MM.1S (cell line): ENCODE data around the gene TRIB2.
"Not testable (repeated sequence)": the region's sequence is repeated elsewhere in the genome, so short reads cannot be mapped to it uniquely, and the experiment has no call there.

Source experiments
- DNase-seq: peaks from one replicate; pipeline ENCODE4 v3.0.0-alpha.2; 2015
- H2AFZ ChIP-seq: fragments of 300-600 bp; sonication (generic); 2 replicates; pipeline ENCODE4 v1.6.0; 2016; ENCODE audit warnings: antibody characterized with exemption, low read length
- H3F3A ChIP-seq: fragments of 300-600 bp; sonication (generic); 2 replicates; pipeline ENCODE4 v1.6.1; 2016; ENCODE audit warnings: mild to moderate bottlenecking, antibody characterized with exemption, low read length, moderate library complexity, mixed read lengths; ENCODE audit not compliant: insufficient read depth
- H3K27ac ChIP-seq: fragments of 300-600 bp; sonication (generic); 2 replicates; pipeline ENCODE4 v1.5.1; 2016; ENCODE audit warnings: mild to moderate bottlenecking, low read length
- H3K27me3 ChIP-seq: fragments of 300-600 bp; sonication (generic); replicated peaks from 2 replicates; pipeline ENCODE4 v1.6.0; 2016; ENCODE audit warnings: low read length; ENCODE audit not compliant: insufficient read depth
- H3K36me3 ChIP-seq: fragments of 300-600 bp; sonication (generic); replicated peaks from 2 replicates; pipeline ENCODE4 v1.6.1; 2016; ENCODE audit warnings: mild to moderate bottlenecking, low read length, mixed read lengths; ENCODE audit not compliant: insufficient read depth
- H3K4me1 ChIP-seq: fragments of 300-600 bp; sonication (generic); 2 replicates; pipeline ENCODE4 v1.6.1; 2016; ENCODE audit warnings: low read length, mixed read lengths
- H3K4me2 ChIP-seq: fragments of 300-600 bp; sonication (generic); 2 replicates; pipeline ENCODE4 v1.6.0; 2016; ENCODE audit warnings: low read depth, low read length
- H3K4me3 ChIP-seq: fragments of 300-600 bp; sonication (generic); 2 replicates; pipeline ENCODE4 v1.5.1; 2016; ENCODE audit warnings: low read length, mixed read lengths
- H3K79me2 ChIP-seq: fragments of 300-600 bp; sonication (generic); 2 replicates; pipeline ENCODE4 v1.6.1; 2016; ENCODE audit warnings: mixed run types, low read length, mixed read lengths
- H3K9ac ChIP-seq: fragments of 300-600 bp; sonication (generic); 2 replicates; pipeline ENCODE4 v1.6.1; 2016; ENCODE audit warnings: low read length, mixed read lengths
- H3K9me2 ChIP-seq: fragments of 300-600 bp; sonication (generic); replicated peaks from 2 replicates; pipeline ENCODE4 v1.6.1; 2016; ENCODE audit warnings: mild to moderate bottlenecking, low read length, mixed read lengths; ENCODE audit not compliant: insufficient read depth
- H3K9me3 ChIP-seq: fragments of 300-600 bp; sonication (generic); replicated peaks from 2 replicates; pipeline ENCODE4 v1.6.1; 2016; ENCODE audit warnings: mild to moderate bottlenecking, low read length, mixed read lengths; ENCODE audit not compliant: insufficient read depth
- H4K20me1 ChIP-seq: fragments of 300-600 bp; sonication (generic); 2 replicates; pipeline ENCODE4 v1.6.1; 2016; ENCODE audit warnings: mild to moderate bottlenecking, low read length, moderate library complexity, mixed read lengths; ENCODE audit not compliant: insufficient read depth
- EZH2 ChIP-seq: fragments of 300-600 bp; sonication (generic); optimal IDR thresholded peaks from 2 replicates; pipeline ENCODE3; 2017; ENCODE audit warnings: low read depth, mild to moderate bottlenecking, antibody characterized with exemption, low read length, mixed read lengths
- EZH2phosphoT487 ChIP-seq: fragments of 300-600 bp; sonication (generic); IDR thresholded peaks from 2 replicates; pipeline ENCODE4 v1.6.1; 2018; ENCODE audit warnings: antibody characterized with exemption, low read length
- TF ChIP-seq, protein P1 (sequence below): fragments of 300-600 bp; sonication (generic); IDR thresholded peaks from 2 replicates; pipeline ENCODE4 v1.5.1; 2016; ENCODE audit warnings: antibody characterized with exemption, low read length, mixed read lengths

Gene TRIB2

DNA sequence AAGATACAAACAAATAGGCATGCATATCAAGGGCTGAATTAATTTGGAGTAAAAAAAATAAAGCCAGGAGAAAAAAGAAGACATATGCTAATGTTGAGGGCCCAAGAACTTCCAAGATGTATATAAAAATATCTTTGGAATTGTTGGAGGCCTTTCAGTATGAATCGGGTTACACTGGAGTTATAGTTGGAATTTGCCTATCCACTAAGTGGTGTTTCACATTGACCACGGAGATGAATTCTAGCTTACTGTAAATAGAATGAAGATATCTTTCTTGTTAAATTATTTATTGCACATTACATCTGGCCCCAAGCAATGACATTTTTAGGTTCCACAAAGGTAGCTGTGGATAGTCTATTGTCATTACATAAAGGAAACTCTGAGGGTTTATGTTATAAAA, 38.5 kb upstream of the TRIB2 start:
- no peak overlapping the region for H3K27ac ChIP-seq
- no peaks in the 10 kb centered on the region for H3K4me1 ChIP-seq
- no peak overlapping the region for H3K4me2 ChIP-seq
- no peak overlapping the region for H3K4me3 ChIP-seq
- H3K36me3 ChIP-seq, result no peaks in the 10 kb centered on the region
- H4K20me1 ChIP-seq, result no peaks in the 10 kb centered on the region
- no peaks in the 10 kb centered on the region for H3K9me3 ChIP-seq
- TF ChIP-seq EZH2 (no peak), EZH2phosphoT487 (no peak)
- TF ChIP-seq, protein P1, sequence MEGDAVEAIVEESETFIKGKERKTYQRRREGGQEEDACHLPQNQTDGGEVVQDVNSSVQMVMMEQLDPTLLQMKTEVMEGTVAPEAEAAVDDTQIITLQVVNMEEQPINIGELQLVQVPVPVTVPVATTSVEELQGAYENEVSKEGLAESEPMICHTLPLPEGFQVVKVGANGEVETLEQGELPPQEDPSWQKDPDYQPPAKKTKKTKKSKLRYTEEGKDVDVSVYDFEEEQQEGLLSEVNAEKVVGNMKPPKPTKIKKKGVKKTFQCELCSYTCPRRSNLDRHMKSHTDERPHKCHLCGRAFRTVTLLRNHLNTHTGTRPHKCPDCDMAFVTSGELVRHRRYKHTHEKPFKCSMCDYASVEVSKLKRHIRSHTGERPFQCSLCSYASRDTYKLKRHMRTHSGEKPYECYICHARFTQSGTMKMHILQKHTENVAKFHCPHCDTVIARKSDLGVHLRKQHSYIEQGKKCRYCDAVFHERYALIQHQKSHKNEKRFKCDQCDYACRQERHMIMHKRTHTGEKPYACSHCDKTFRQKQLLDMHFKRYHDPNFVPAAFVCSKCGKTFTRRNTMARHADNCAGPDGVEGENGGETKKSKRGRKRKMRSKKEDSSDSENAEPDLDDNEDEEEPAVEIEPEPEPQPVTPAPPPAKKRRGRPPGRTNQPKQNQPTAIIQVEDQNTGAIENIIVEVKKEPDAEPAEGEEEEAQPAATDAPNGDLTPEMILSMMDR, result no peak
- H3K79me2 ChIP-seq, result no peaks in the 10 kb centered on the region
- no peak overlapping the region for H3K9ac ChIP-seq
- no peak for DNase-seq
- no peaks in the 10 kb centered on the region for H3F3A ChIP-seq
- no peaks in the 10 kb centered on the region for H3K9me2 ChIP-seq
- no peak overlapping the region for H2AFZ ChIP-seq
- no peaks in the 10 kb centered on the region for H3K27me3 ChIP-seq

- no peaks in the 10 kb centered on the region for H3K36me3 ChIP-seq
- H2AFZ ChIP-seq, result no peak overlapping the region
- H3K27ac ChIP-seq, result no peak overlapping the region
- H4K20me1 ChIP-seq, result no peaks in the 10 kb centered on the region
- no peak for DNase-seq
- H3K79me2 ChIP-seq, result no peaks in the 10 kb centered on the region
- no peak for TF ChIP-seq EZH2
- TF ChIP-seq EZH2phosphoT487, result no peak
- TF ChIP-seq, protein P1, result no peak
- H3K4me3 ChIP-seq, result no peak overlapping the region
- H3K9me2 ChIP-seq, result no peaks in the 10 kb centered on the region
- no peak overlapping the region for H3K4me2 ChIP-seq
- H3F3A ChIP-seq, result no peaks in the 10 kb centered on the region
- H3K27me3 ChIP-seq, result no peaks in the 10 kb centered on the region
- no peak overlapping the region for H3K9ac ChIP-seq
- no peaks in the 10 kb centered on the region for H3K9me3 ChIP-seq
- no peaks in the 10 kb centered on the region for H3K4me1 ChIP-seq
Measured at GRCh38 chr2:12679550-12680072, 37.1 kb upstream of the TRIB2 start.

DNA sequence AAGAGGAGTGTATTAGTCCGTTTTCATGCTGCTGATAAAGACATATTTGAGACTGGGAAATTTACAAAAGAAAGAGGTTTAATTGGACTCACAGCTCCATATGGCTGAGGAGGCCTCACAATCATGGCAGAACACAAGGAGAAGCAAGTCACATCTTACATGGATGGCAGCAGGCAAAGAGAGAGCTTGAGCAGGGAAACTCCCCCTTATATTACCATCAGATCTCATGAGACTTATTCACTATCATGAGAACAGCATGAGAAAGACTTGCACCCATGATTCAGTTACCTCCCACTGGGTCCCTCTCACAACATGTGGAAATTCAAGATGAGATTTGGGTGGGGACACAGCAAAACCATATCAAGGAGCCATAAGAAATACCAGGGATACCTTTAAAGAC, 36.6 kb upstream of the TRIB2 start:
- not testable (repeated sequence) for DNase-seq, H3K9me3 ChIP-seq, H3K27me3 ChIP-seq, H3K36me3 ChIP-seq, H3K9ac ChIP-seq, H3K79me2 ChIP-seq, H3K4me2 ChIP-seq, H2AFZ ChIP-seq, H3K9me2 ChIP-seq, H3K27ac ChIP-seq, H3K4me1 ChIP-seq, H4K20me1 ChIP-seq, H3F3A ChIP-seq, H3K4me3 ChIP-seq

- Histone ChIP-seq H3K27ac (no peak overlapping the region), H3K9ac (no peak overlapping the region), H3K27me3 (no peaks in the 10 kb centered on the region), H3K4me3 (no peak overlapping the region), H3K9me2 (no peaks in the 10 kb centered on the region), H3F3A (no peaks in the 10 kb centered on the region), H3K9me3 (no peaks in the 10 kb centered on the region), H3K4me2 (no peak overlapping the region), H4K20me1 (no peaks in the 10 kb centered on the region), H3K36me3 (no peaks in the 10 kb centered on the region), H2AFZ (no peak overlapping the region), H3K4me1 (no peaks in the 10 kb centered on the region), H3K79me2 (no peaks in the 10 kb centered on the region)
- no peak for DNase-seq
- TF ChIP-seq, protein P1, result no peak
- TF ChIP-seq EZH2phosphoT487 (no peak), EZH2 (no peak)
Measured at GRCh38 chr2:12682017-12682416, 34.7 kb upstream of the TRIB2 start.
